ENCODE measurements around the gene CR1. TPM values are rescaled to one million over a fixed set of nuclear protein-coding genes. Genes with fewer than 3 reads are reported as not detected.

Gene CR1
- total RNA-seq, 4 donors from 2014 or later = 1.5 to 12.0 (median 3.3) TPM

DNA sequence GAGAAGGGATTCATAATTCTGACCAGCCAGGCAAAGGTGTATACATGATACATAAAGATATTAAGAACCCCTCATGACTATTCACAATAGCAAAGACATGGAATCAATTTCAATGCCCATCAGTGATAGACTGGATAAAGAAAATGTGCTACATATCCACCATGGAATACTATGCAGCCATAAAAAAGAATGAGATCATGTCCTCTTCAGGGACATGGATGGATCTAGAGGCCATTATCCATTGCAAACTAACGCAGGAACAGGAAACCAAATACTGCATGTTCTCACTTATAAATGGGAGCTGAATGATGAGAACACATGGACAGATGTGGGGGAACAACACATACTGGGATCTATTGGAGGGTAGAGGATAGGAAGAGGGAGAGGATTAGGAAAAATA, 170.4 kb downstream of the CR1 start:
- 86 to 100% methylated on average over 1 of the region's 1 CpG for WGBS, 2 donors (ENCODE audit: low coverage in 1 of 2)
- DNase-seq = no peak
- intact Hi-C loops (cut with DNase I; ENCODE audit: low total_unique reads) = no loop called here
- no peak overlapping the region for H3K27ac ChIP-seq
- H3K4me1 ChIP-seq = peaks cover 0 to 7% (median 2%) of the 10 kb centered on the region in 4 donors
- no peak overlapping the region for H3K4me3 ChIP-seq
- no peaks in the 10 kb centered on the region for H3K9me3 ChIP-seq
- in situ Hi-C loops (cut with MboI; ENCODE audit: low pct_ligation_motif_present in 1 of 4, low pct_unique_long_range_greater_than_20kb in 1 of 4, low sequenced_read_pairs in 3 of 4) = no loop called here
- no peaks in the 10 kb centered on the region for H3K36me3 ChIP-seq
- TF ChIP-seq POLR2AphosphoS5 (IDR thresholded peaks at IDR 0.05) (no peak), EP300 (IDR thresholded peaks at IDR 0.05; ENCODE audit: low read depth) (no peak), POLR2A (IDR thresholded peaks at IDR 0.05) (no peak)
- TF ChIP-seq, protein P1, sequence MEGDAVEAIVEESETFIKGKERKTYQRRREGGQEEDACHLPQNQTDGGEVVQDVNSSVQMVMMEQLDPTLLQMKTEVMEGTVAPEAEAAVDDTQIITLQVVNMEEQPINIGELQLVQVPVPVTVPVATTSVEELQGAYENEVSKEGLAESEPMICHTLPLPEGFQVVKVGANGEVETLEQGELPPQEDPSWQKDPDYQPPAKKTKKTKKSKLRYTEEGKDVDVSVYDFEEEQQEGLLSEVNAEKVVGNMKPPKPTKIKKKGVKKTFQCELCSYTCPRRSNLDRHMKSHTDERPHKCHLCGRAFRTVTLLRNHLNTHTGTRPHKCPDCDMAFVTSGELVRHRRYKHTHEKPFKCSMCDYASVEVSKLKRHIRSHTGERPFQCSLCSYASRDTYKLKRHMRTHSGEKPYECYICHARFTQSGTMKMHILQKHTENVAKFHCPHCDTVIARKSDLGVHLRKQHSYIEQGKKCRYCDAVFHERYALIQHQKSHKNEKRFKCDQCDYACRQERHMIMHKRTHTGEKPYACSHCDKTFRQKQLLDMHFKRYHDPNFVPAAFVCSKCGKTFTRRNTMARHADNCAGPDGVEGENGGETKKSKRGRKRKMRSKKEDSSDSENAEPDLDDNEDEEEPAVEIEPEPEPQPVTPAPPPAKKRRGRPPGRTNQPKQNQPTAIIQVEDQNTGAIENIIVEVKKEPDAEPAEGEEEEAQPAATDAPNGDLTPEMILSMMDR (IDR thresholded peaks at IDR 0.05) = no peak
- H3K27me3 ChIP-seq = peaks cover 65% of the 10 kb centered on the region

DNA sequence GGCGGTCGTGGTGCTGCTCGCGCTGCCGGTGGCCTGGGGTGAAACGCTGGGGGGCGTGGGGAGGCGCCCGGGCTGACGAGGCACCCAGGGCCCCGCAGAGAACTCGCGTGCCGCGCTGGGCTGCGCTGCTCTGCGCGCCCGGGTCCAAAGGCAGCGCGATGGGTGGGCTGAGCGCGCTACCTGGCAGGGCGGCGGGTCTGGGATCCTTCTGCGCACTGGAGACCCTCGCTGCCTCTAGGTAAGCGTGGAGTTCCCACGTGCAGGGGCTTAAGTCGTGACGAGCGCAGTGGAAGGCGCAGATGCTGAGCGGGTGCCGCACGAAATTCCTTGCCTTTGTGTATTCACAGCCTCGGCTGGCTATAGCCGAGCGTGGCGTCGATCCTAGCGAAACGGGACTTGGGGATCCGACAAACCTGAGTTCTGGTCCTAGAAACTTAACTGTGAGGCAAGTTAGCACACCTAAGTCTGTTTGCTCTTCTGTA, 173.6 kb downstream of the CR1 start:
- no peaks in the 10 kb centered on the region for H3K36me3 ChIP-seq
- no peak overlapping the region for H3K27ac ChIP-seq
- H3K4me1 ChIP-seq = peaks cover 0 to 7% (median 2%) of the 10 kb centered on the region in 4 donors
- intact Hi-C loops (cut with DNase I; ENCODE audit: low total_unique reads) (no loop called here), in situ Hi-C loops (cut with MboI; ENCODE audit: low pct_ligation_motif_present in 1 of 4, low pct_unique_long_range_greater_than_20kb in 1 of 4, low sequenced_read_pairs in 3 of 4) (no loop called here)
- no peak for DNase-seq
- no peaks in the 10 kb centered on the region for H3K9me3 ChIP-seq
- H3K27me3 ChIP-seq = peaks cover 80% of the 10 kb centered on the region
- 13% methylated on average over 39 of the region's 44 CpGs; no CpG with 5 or more reads in 1 of the 2 donors for WGBS, 2 donors (ENCODE audit: low coverage in 1 of 2)
- TF ChIP-seq POLR2A (IDR thresholded peaks at IDR 0.05) = no peak
- TF ChIP-seq EP300 (IDR thresholded peaks at IDR 0.05; ENCODE audit: low read depth) = no peak
- TF ChIP-seq POLR2AphosphoS5 (IDR thresholded peaks at IDR 0.05) = no peak
- TF ChIP-seq, protein P1 (IDR thresholded peaks at IDR 0.05) = no peak
- peak overlapping the region in 1 of 4 donors; percentile 20 for H3K4me3 ChIP-seq

DNA sequence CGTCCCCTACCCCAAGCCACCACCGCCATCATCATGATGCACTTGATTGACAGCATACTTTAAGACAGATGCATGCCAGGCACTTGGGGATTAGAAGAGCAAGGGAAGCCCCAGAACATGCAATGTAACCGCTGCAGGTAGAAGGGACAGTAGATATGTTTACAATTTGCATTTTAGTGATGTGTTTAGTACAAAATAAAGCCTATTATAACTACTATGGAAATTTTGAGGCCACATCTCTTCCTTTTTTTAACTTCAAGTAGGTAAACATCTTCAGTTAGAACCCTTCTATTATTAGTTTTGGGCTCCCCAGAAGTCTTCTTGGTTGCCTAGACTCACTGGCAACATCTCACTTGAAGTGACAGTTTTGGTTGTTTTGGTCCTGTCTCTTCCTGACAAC, 174.2 kb downstream of the CR1 start:
- Histone ChIP-seq H3K4me3 (no peak overlapping the region), H3K27me3 (peaks cover 77% of the 10 kb centered on the region), H3K4me1 (peaks cover 0 to 7% (median 2%) of the 10 kb centered on the region in 4 donors), H3K9me3 (no peaks in the 10 kb centered on the region), H3K36me3 (no peaks in the 10 kb centered on the region), H3K27ac (no peak overlapping the region)
- intact Hi-C loops (cut with DNase I; ENCODE audit: low total_unique reads) (no loop called here), in situ Hi-C loops (cut with MboI; ENCODE audit: low pct_ligation_motif_present in 1 of 4, low pct_unique_long_range_greater_than_20kb in 1 of 4, low sequenced_read_pairs in 3 of 4) (no loop called here)
- TF ChIP-seq, protein P1 (IDR thresholded peaks at IDR 0.05) = no peak
- TF ChIP-seq EP300 (IDR thresholded peaks at IDR 0.05; ENCODE audit: low read depth) (no peak), POLR2A (IDR thresholded peaks at IDR 0.05) (no peak), POLR2AphosphoS5 (IDR thresholded peaks at IDR 0.05) (no peak)
- WGBS, 2 donors (ENCODE audit: low coverage in 1 of 2) = 84% methylated on average over 3 of the region's 3 CpGs; no CpG with 5 or more reads in 1 of the 2 donors
- DNase-seq = no peak

DNA sequence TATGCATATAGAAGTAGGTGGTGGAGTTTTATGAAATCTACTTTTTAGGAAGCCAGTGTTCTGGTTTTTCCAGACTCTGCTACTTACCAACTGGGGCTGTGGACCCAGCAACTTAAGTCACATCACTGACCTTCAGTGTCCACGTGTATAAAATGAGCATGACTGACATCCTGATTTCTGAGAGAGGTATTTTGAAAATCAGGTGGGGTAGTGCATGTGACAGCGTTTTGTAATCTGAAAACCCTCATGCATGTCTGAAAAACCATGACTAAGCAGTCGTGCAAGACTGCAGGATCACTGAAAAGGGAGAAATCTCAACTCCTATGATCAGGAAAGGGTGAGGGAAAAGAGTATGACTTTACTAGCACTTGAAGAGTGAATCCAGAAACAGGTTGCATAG, 175.0 kb downstream of the CR1 start:
- no peaks in the 10 kb centered on the region for H3K9me3 ChIP-seq
- H3K36me3 ChIP-seq = no peaks in the 10 kb centered on the region
- TF ChIP-seq, protein P1 (IDR thresholded peaks at IDR 0.05) = no peak
- TF ChIP-seq EP300 (IDR thresholded peaks at IDR 0.05; ENCODE audit: low read depth) (no peak), POLR2A (IDR thresholded peaks at IDR 0.05) (no peak), POLR2AphosphoS5 (IDR thresholded peaks at IDR 0.05) (no peak)
- in situ Hi-C loops (cut with MboI; ENCODE audit: low pct_ligation_motif_present in 1 of 4, low pct_unique_long_range_greater_than_20kb in 1 of 4, low sequenced_read_pairs in 3 of 4) (no loop called here), intact Hi-C loops (cut with DNase I; ENCODE audit: low total_unique reads) (no loop called here)
- H3K27me3 ChIP-seq = peaks cover 69% of the 10 kb centered on the region
- peaks cover 0 to 7% (median 2%) of the 10 kb centered on the region in 4 donors for H3K4me1 ChIP-seq
- no peak overlapping the region for H3K4me3 ChIP-seq
- H3K27ac ChIP-seq = no peak overlapping the region
- DNase-seq = no peak
- WGBS, 2 donors (ENCODE audit: low coverage in 1 of 2) = 35% methylated on average over 3 of the region's 3 CpGs; no CpG with 5 or more reads in 1 of the 2 donors

Measured in transverse colon (tissue), 4 donors.